Stimulated activated CD8-positive, alpha-beta memory T cell treated with anti-CD3 and anti-CD28 coated beads, Interleukin-4, amount 100 ng/mL, for 1 hour (primary cell): Measurements from ENCODE around the gene ACOT7.
"Not testable (repeated sequence)": the region's sequence is repeated elsewhere in the genome, so short reads cannot be mapped to it uniquely, and the experiment has no call there.

Experiments
- DNase-seq, 2 donors: peaks; one replicate each; pipeline ENCODE4 v3.0.0-alpha.2; 2020; ENCODE audit warnings: low read depth in 2 of 2, low spot score in 1 of 2

ACOT7 gene

GRCh38 chr1:6393400-6394187 is at the start of gene ACOT7:
TSS of gene ACOT7 (minus strand) at chr1:6393767. CDS start at chr1:6393399, 368 bp downstream.
- peak; percentile 79 for DNase-seq

DNA sequence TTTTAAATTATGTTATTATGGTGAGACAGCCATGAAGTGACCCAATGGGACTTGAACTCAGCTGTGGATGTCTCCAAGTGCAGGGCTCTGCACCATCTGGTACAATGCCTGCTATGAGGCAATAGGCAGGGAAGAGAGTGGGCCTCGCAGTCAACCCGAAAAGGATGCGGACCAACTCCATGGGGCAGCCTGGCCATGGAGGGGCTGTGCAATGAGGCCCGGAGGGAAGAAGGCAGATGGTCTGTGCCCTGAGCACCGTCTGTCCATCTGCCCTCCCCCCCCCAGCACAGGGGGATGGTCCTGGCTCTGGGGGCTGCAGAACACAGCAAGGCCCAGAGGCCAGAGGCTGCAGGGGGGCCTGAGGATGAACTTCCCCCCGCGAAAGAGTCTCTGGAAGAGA is 48.0 kb upstream of the ACOT7 start:
- DNase-seq: no peak

GRCh38 chr1:6440198-6441126 is 46.9 kb upstream of the ACOT7 start:
- peak in 1 of 2 donors; percentile 52 for DNase-seq

GRCh38 chr1:6438047-6438525 is 44.5 kb upstream of the ACOT7 start:
- DNase-seq: peak; percentile 45

- not testable (repeated sequence) for DNase-seq
Observed at GRCh38 chr1:6437012-6437700, 43.6 kb upstream of the ACOT7 start.

GRCh38 chr1:6436277-6436676 is 42.7 kb upstream of the ACOT7 start:
- not testable (repeated sequence) for DNase-seq

- no peak for DNase-seq
Observed at GRCh38 chr1:6435547-6435946, 42.0 kb upstream of the ACOT7 start.

- no peak for DNase-seq
Observed at GRCh38 chr1:6435129-6435528, 41.6 kb upstream of the ACOT7 start.

- DNase-seq: no peak
Observed at GRCh38 chr1:6434186-6434585, 40.6 kb upstream of the ACOT7 start.

DNA sequence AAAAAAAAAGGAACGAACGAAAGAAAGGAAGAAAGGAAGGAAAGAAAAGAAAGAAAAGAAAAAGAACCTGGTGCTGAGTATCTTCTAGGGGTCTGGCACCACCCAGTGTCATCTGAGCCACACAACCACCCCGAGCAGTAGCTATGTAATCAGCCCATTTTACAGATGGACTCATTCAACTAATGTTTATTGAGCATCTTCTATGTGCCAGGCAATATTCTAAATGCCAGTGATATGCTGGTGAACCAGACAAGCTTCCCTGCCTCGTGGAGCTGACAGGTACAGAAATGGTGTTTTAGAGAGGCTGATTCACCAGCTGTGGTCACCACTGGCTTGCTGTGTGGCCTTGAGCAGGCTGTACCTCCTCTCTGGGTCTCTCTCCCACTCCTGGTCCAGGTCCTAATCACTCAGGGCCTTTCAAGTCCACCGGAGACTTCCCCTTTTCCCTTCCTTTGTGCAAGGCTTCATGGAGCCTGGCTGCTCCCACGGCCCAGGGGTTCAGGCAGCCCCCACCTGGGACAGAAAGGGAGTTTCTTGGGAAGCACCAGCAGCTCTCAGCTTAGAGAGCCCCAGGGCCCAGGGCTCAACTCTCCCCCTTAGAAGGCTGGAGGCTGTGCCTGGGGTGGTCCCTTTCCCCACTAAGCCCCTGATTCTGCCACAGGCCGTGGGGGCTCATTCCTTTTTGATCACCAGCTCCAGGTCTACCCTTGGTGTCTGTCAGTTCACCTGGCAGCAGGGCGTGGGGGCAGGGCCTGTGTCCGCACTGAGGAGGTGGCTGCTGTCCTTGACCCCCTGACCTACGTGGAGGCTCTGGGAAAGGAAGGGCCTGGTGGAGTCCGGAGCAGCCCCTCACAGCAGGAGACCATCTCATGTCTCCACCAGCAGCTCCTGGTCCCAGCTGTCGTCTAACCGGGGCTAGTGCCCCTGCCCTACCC is 38.3 kb upstream of the ACOT7 start:
- not testable (repeated sequence) for DNase-seq

- DNase-seq: not testable (repeated sequence)
Observed at GRCh38 chr1:6429660-6430411, 36.3 kb upstream of the ACOT7 start.

- not testable (repeated sequence) for DNase-seq
Observed at GRCh38 chr1:6428453-6428852, 34.9 kb upstream of the ACOT7 start.

DNA sequence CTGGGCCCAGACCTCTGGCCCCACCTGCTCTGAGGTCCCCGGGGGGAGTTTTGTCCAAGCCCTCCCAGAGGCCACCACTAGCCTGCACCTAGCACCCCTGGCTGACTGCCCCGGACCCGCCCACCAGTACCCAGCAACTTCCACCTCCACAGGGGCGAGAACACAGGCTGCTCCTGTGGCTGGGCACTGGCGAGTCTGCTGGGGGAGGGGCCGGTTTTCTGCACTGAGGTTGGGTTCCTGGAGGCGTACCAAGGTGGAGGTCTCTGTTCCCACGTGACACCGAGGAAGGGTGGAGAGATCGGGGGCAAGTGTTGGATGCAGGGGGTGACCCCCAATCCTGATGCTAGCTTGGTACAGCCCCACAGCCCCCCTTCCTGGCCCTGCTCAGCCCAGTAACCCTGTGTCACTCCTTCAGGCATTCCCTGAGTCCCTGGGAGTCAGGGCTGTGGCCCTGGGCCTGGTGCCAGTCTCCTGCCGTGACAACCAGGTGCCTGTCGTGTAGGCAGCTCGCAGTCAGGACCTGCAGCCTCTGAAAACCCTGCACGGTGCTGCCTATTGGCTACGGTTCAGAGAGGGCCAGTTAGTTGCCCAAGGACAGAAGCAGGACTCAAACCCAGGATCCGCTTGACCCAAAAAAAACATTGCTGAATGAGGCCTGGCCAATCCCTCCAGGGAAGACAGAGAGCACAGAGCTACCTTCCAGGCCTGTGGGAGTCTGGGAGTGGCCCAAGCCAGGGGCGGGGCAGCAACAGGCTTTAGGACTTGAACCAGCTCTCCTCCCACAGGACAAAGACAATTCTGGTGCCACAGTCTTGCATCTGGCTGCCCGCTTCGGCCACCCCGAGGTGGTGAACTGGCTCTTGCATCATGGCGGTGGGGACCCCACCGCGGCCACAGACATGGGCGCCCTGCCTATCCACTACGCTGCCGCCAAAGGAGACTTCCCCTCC is 34.1 kb upstream of the ACOT7 start:
- DNase-seq: no peak

GRCh38 chr1:6426972-6427350 is 33.4 kb upstream of the ACOT7 start:
- no peak for DNase-seq

DNA sequence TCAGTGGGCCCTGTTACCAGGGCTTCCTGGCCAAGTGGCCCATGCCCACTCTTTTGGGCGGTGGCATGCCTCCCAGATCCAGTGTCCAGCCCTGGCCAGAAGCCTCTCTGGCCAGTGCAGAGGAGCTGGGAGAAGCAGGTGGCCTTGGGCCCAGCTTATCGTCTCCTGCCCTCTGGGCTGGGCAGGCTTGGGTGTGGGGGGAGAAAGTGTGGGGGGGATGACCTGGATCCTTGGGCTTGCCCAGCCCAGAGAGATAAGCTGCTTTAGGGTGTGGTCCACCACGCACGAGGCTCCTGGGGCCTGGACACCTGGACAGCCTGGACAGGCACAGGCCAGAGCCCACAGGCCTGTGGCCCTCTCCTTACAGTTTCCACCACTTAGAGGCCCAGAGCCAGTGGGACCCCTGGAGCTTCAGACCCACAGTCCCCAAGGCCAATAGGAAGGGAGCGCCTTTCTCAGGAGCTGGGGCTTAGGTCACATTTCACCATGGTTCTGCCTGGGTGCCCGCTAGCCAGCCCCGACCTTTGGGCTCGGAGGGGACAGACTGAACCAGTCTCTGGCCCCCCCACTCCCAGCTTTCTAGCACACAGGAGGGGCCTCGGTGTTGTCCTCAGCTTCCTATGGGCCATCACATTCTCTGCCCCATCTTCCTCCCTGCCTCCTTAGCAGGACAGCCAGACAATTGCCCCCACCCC is 32.9 kb upstream of the ACOT7 start:
- no peak for DNase-seq

DNA sequence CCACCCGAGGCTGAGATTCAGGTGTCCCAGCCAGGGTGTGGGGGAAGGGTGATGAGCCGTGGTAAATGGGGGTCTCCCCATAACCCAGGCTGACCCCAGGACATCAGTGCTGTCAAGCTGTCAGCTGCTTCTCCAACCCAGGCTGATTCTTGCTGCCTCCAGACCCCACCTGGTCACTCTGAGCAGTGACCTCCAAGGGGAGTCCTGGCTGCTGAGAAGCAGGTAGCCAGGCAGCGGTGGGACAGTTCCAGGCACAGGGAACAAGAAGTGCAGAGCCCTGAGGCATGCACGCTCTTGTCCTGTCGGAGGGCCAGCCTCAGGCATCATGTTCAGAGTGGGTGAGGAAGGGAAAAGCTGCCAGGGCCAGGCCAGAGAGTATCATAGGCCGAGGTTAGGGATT is 32.1 kb upstream of the ACOT7 start:
- no peak for DNase-seq

DNA sequence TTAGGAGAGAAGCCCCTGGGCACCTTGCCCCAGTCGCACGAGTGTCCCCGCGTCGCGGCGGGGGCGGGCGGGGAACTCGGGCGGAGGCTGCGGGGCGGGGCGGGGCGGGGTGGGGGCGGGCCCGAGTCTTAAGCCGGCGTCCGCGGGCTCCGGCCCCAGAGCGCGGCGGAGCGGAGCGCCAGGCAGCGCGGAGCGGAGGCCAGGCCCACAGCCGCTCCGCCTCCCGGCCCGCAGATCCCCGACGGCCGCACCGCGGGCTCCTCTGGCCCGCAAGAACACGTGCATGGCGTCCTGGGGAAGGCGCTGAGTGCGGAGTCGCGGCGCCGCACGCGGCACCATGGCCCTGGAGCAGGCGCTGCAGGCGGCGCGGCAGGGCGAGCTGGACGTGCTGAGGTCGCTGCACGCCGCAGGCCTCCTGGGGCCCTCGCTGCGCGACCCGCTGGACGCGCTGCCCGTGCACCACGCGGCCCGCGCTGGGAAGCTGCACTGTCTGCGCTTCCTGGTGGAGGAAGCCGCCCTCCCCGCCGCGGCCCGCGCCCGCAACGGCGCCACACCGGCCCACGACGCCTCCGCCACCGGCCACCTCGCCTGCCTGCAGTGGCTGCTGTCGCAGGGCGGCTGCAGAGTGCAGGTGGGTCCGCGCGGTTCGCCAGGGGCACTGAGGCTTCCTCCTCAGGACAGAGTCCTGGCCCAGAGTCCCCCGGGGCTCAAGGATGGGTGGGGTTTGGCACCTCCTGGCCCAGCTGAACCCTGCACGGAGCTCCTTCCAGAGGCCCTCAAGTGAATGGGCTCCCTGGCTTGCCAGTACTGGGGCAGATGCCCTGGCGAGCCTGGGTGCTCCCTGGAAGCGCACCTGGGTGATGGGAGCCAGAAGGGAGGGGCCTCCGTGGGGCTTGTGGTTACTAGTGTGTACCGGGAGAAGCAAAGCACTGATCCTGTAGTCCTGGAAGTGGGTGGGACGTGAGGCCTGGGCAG is 31.3 kb upstream of the ACOT7 start, which contains the start of gene ESPN:
TSS of gene ESPN (plus strand) at position 158 of the 975 bp plus-strand sequence. CDS start at position 338, 180 bp downstream.
- no peak for DNase-seq
